Vagina (tissue), 2 donors: ENCODE measurements around the gene SLC44A3.

Experiments
- CTCF ChIP-seq, 3 experiments: fragments of 450-650 bp in 2 of 3; fragments of 200-600 bp in 1 of 3; sonication (generic) in 1 of 3; IDR thresholded peaks; one replicate each; pipeline ENCODE4 v1.5.1; 2017 to 2019; ENCODE audit warnings: antibody characterized with exemption in 3 of 3, mild to moderate bottlenecking in 2 of 3, moderate library complexity in 2 of 3
- POLR2A ChIP-seq, 2 donors: fragments of 450-650 bp; IDR thresholded peaks; one replicate each; pipeline ENCODE4 v1.6.1; 2017; ENCODE audit warnings: antibody characterized with exemption in 2 of 2, mild to moderate bottlenecking in 2 of 2, moderate library complexity in 2 of 2
- POLR2AphosphoS5 ChIP-seq, 2 donors: sonication (generic); formaldehyde crosslinking; IDR thresholded peaks; one replicate each; pipeline ENCODE4 v1.9.0; 2017; ENCODE audit warnings: antibody characterized with exemption in 2 of 2, mild to moderate bottlenecking in 2 of 2, low read depth in 1 of 2; ENCODE audit not compliant: insufficient read depth in 1 of 2

- TF ChIP-seq CTCF (IDR thresholded peaks at IDR 0.05), result no peak
- no peak for TF ChIP-seq POLR2A (IDR thresholded peaks at IDR 0.05)
- no peak for TF ChIP-seq POLR2AphosphoS5 (IDR thresholded peaks at IDR 0.05; ENCODE audit: insufficient read depth in 1 of 2, low read depth in 1 of 2)
Measured at GRCh38 chr1:94776474-94776873, 43.7 kb upstream of the SLC44A3 start.
